GM12878 (cell line): Measurements from ENCODE around the gene TROAP. TPM values are rescaled to one million over a fixed set of nuclear protein-coding genes. Genes with fewer than 3 reads are reported as not detected.

ENCODE experiments used
- ATAC-seq: fragments of 200-7000 bp; cut with Tn5 transposase; 3 replicates; pipeline ENCODE4 v1.9.1; 2020; ENCODE audit warnings: mild to moderate bottlenecking, moderate library complexity
- BruUV-seq: library from RNA; stranded (reverse); fragments of 400-500 nt; replicated peaks from 2 replicates; lab custom pipeline; 2021; lab: Mats Ljungman, UMichigan
- CTCF ChIA-PET: fragments of 300-600 bp; sonication (Branson Sonifier 250); formaldehyde crosslinking; extraction: SDS; loops from one replicate; lab custom pipeline; 2021; ENCODE audit warnings: inconsistent platforms; lab: Yijun Ruan, JAX
- POLR2A ChIA-PET: fragments of 350-600 bp; formaldehyde crosslinking; extraction: SDS; loops from one replicate; lab custom pipeline; 2021; ENCODE audit warnings: inconsistent platforms; lab: Charles Lee
- RAD21 ChIA-PET: fragments of 300-600 bp; sonication (Branson Sonifier 250); formaldehyde crosslinking; loops from one replicate; lab custom pipeline; 2023; ENCODE audit warnings: antibody characterized with exemption; ENCODE audit not compliant: unreplicated experiment; lab: Charles Lee
- SMC1A ChIA-PET: fragments of 300-600 bp; sonication (Branson Sonifier 250); formaldehyde crosslinking; loops from one replicate; lab custom pipeline; 2023; ENCODE audit not compliant: unreplicated experiment, uncharacterized antibody; lab: Charles Lee
- DNase-seq: peaks from one replicate; pipeline ENCODE4 v3.0.0-alpha.2; 2011; ENCODE audit warnings: low read depth, low spot score
- FAIRE-seq: peaks from 3 replicates; lab custom pipeline; 2011; peaks lifted over from hg19 to GRCh38; lab: Jason Lieb, UNC
- H2AFZ ChIP-seq: 2 replicates; pipeline ENCODE4 v1.6.0; 2011; ENCODE audit warnings: low read depth, low read length, control low read depth; ENCODE audit not compliant: control insufficient read depth
- H3K27ac ChIP-seq: 2 replicates; pipeline ENCODE4 v1.5.1; 2011; ENCODE audit warnings: control low read depth; ENCODE audit not compliant: control insufficient read depth, insufficient read depth
- H3K27me3 ChIP-seq, 2 experiments: replicated peaks in 1 of 2; 2 replicates each; pipeline versions ENCODE4 v1.6.0 to v1.6.1; 2011; ENCODE audit warnings: low read length in 1 of 2; ENCODE audit not compliant: control insufficient read depth in 2 of 2, insufficient read depth in 2 of 2
- H3K36me3 ChIP-seq, 2 experiments: 2 replicates each; pipeline ENCODE4 v1.5.1; 2011; ENCODE audit warnings: low read length in 1 of 2; ENCODE audit not compliant: control insufficient read depth in 2 of 2, insufficient read depth in 2 of 2
- H3K4me1 ChIP-seq: 2 replicates; pipeline ENCODE4 v1.6.1; 2011; ENCODE audit warnings: mild to moderate bottlenecking, low read length, moderate library complexity, mixed read lengths; ENCODE audit not compliant: control insufficient read depth, insufficient read depth
- H3K4me2 ChIP-seq: 2 replicates; pipeline ENCODE4 v1.6.0; 2011; ENCODE audit warnings: control low read depth; ENCODE audit not compliant: control insufficient read depth, insufficient read depth
- H3K4me3 ChIP-seq: fragments of 200-600 bp; sonication (generic); 2 replicates; pipeline ENCODE4 v1.5.1; 2016
- H3K79me2 ChIP-seq: 2 replicates; pipeline ENCODE4 v1.6.0; 2011; ENCODE audit warnings: low read length; ENCODE audit not compliant: control insufficient read depth, insufficient read depth
- H3K9ac ChIP-seq: 2 replicates; pipeline ENCODE4 v1.8.0; 2011; ENCODE audit warnings: low read length, control low read depth, mixed read lengths; ENCODE audit not compliant: control insufficient read depth, insufficient read depth
- H3K9me3 ChIP-seq: replicated peaks from 3 replicates; pipeline ENCODE4 v1.5.1; 2011; ENCODE audit warnings: mild to moderate bottlenecking, low read length; ENCODE audit not compliant: control insufficient read depth, insufficient read depth
- H4K20me1 ChIP-seq: 2 replicates; pipeline ENCODE4 v1.6.0; 2011; ENCODE audit not compliant: control insufficient read depth, insufficient read depth
- ATF7 ChIP-seq: fragments of 450-650 bp; IDR thresholded peaks from 2 replicates; pipeline ENCODE4 v1.6.1; 2016; ENCODE audit warnings: low read depth, mild to moderate bottlenecking
- ETV6 ChIP-seq, 2 experiments: fragments of 450-650 bp in 1 of 2; IDR thresholded peaks in 1 of 2; conservative IDR thresholded peaks in 1 of 2; 2 replicates each; pipeline ENCODE4 v1.6.1; 2014; ENCODE audit warnings: antibody characterized with exemption in 1 of 2, borderline replicate concordance in 1 of 2, low read depth in 1 of 2, mild to moderate bottlenecking in 1 of 2, moderate library complexity in 1 of 2
- HDAC2 ChIP-seq: fragments of 200-600 bp; sonication (generic); IDR thresholded peaks from 2 replicates; pipeline ENCODE4 v1.6.1; 2017
- JUND ChIP-seq: IDR thresholded peaks from 2 replicates; pipeline ENCODE4 v1.6.1; 2012; ENCODE audit warnings: low read depth, mild to moderate bottlenecking, low read length, improper control_type of control experiment, moderate library complexity
- MEF2B ChIP-seq: fragments of 450-650 bp; IDR thresholded peaks from 2 replicates; pipeline ENCODE4 v1.6.1; 2018; ENCODE audit warnings: mild to moderate bottlenecking, moderate library complexity; ENCODE audit not compliant: partially characterized antibody, poor library complexity, severe bottlenecking
- MTA2 ChIP-seq: fragments of 450-650 bp; IDR thresholded peaks from 2 replicates; pipeline ENCODE4 v1.6.1; 2016; ENCODE audit warnings: low read depth, mild to moderate bottlenecking, moderate library complexity
- NFIC ChIP-seq: IDR thresholded peaks from 2 replicates; pipeline ENCODE4 v1.6.1; 2012; ENCODE audit warnings: low read depth, mild to moderate bottlenecking, inconsistent platforms, low read length, moderate library complexity
- NFYB ChIP-seq: IDR thresholded peaks from 2 replicates; pipeline ENCODE4 v1.6.1; 2011; ENCODE audit warnings: low read depth, mild to moderate bottlenecking, low read length, improper control_type of control experiment, moderate library complexity; ENCODE audit not compliant: insufficient read depth
- POLR2AphosphoS5 ChIP-seq: IDR thresholded peaks from 2 replicates; pipeline ENCODE4 v1.6.1; 2011; ENCODE audit warnings: mild to moderate bottlenecking, low read length, inconsistent platforms
- YY1 ChIP-seq: IDR thresholded peaks from 2 replicates; pipeline ENCODE4 v1.6.1; 2011; ENCODE audit warnings: low read depth, mild to moderate bottlenecking, low read length
- ZNF217 ChIP-seq: fragments of 450-650 bp; IDR thresholded peaks from 2 replicates; pipeline ENCODE4 v1.6.1; 2017; ENCODE audit warnings: antibody characterized with exemption, mild to moderate bottlenecking
- WGBS: methylation state at CpG from one replicate; pipeline ENCODE4 v1.1.6; 2016; ENCODE audit warnings: low lambda C conversion rate; ENCODE audit not compliant: insufficient replicate concordance, insufficient coverage; ENCODE audit errors: missing lambda C conversion rate; 5-methylcytosine and 5-hydroxymethylcytosine counted together
- in situ Hi-C: fragments of 300-500 bp; cut with MboI; formaldehyde crosslinking; loops from 9 replicates; pipeline ENCODE4 v1.14.3; 2018; ENCODE audit warnings: mixed read lengths
- intact Hi-C: fragments of 100-400 bp; cut with micrococcal nuclease; formaldehyde crosslinking; loops from one replicate; pipeline ENCODE4 v1.14.2; 2022; ENCODE audit not compliant: unreplicated experiment
- polyA plus RNA-seq, 11 experiments: library from polyadenylated mRNA; depleted of rRNA in 4 of 11; unstranded in 6 of 11; stranded (reverse) in 5 of 11; fragments of >200 nt; fragmentation: Nextera tagmentation in 4 of 11; fragmentation: Illumina TruSeq in 1 of 11; extraction: Ambion mirVana in 4 of 11; extraction: Trizol in 1 of 11; gene quantifications; 1 replicate in 1 of 11; 2 replicates in 10 of 11; pipeline versions ENCODE4 v1.2.1 to v1.2.3, GENCODE V29; 2011 to 2016; ENCODE audit warnings: inconsistent platforms in 2 of 11, missing spikeins in 2 of 11, low read depth in 1 of 11
- total RNA-seq, 4 experiments: library from RNA; depleted of rRNA in 3 of 4; stranded (reverse); fragments of >200 nt in 3 of 4; fragmentation: Illumina TruSeq in 1 of 4; extraction: Trizol in 1 of 4; gene quantifications; 2 replicates each; pipeline versions ENCODE4 v1.2.1 to v1.2.3, GENCODE V29; 2013 to 2021
- TF ChIP-seq, protein P1 (sequence below): IDR thresholded peaks from 2 replicates; pipeline ENCODE4 v1.6.1; 2012; ENCODE audit warnings: low read length, inconsistent platforms
- TF ChIP-seq, protein P2 (sequence below), 3 experiments: IDR thresholded peaks in 2 of 3; conservative IDR thresholded peaks in 1 of 3; 2 replicates each; pipeline ENCODE4 v1.5.1; 2011; ENCODE audit warnings: low read depth in 3 of 3, low read length in 3 of 3, mild to moderate bottlenecking in 3 of 3, control low read depth in 2 of 3, moderate library complexity in 2 of 3, inconsistent platforms in 1 of 3, mixed read lengths in 1 of 3; ENCODE audit not compliant: control insufficient read depth in 2 of 3, insufficient read depth in 1 of 3; ENCODE audit errors: extremely low read depth in 1 of 3
- TF ChIP-seq, protein P3 (sequence below): IDR thresholded peaks from 2 replicates; pipeline ENCODE4 v1.6.1; 2012; ENCODE audit warnings: mild to moderate bottlenecking, low read depth, low read length
- TF ChIP-seq, protein P4 (sequence below): fragments of 450-650 bp; IDR thresholded peaks from 2 replicates; pipeline ENCODE4 v1.6.1; 2016; ENCODE audit warnings: mild to moderate bottlenecking

TROAP gene
- total and polyA plus RNA-seq, 10 of the 15 experiments (the other 5 are each of a cell fraction or from before 2014, with no cell fraction given), result 26.8 to 93.7 (median 52.6) TPM

DNA sequence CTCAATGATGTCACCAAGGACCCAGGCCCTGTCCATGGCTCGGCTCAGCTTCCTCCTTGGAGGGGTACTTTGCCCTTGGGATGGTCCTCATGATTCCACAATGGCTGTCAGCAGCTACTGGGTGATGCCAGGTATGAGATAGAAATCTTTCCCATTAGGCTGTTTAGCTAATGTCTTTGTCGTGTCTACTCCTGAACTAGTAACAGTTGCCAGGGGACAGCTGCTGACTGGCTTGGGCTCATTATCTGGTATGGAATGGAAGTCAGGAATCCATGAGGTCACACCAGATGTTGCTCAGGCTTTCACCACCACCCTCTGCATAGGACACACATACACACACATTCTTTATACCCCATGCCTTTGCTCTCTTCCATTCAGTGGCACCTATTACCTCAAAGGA lies 18.9 kb upstream of the TROAP start:
- Histone ChIP-seq H3K79me2 (no peaks in the 10 kb centered on the region), H3K9me3 (no peaks in the 10 kb centered on the region), H3K4me1 (no peaks in the 10 kb centered on the region), H3K27ac (no peak overlapping the region), H3K4me3 (no peak overlapping the region), H3K27me3 (no peaks in the 10 kb centered on the region), H2AFZ (no peak overlapping the region), H3K9ac (no peak overlapping the region), H3K4me2 (no peak overlapping the region), H4K20me1 (no peaks in the 10 kb centered on the region), H3K36me3 (no peaks in the 10 kb centered on the region)
- FAIRE-seq, result no peak
- ChIA-PET SMC1A (interaction anchor here (0.8 to 1.4 kb wide), 2 partner anchors 18 to 55 kb away, joined by 3 read pairs; no protein-coding TSS in a partner anchor), POLR2A (interaction anchor here (0.6 kb wide), 1 partner anchor 13 kb away, joined by 4 read pairs; no protein-coding TSS in a partner anchor), RAD21 (no interaction called here), CTCF (interaction anchor here (1.2 to 3.3 kb wide), 7 partner anchors 10 to 54 kb away, joined by 3 to 12 read pairs (median 9); partner anchors contain the start of gene PRPH)
- BruUV-seq, result no TSS peak
- intact Hi-C loops, result no loop called here
- no peak for DNase-seq
- WGBS, result 31% methylated on average over 2 of the region's 2 CpGs
- no peak for ATAC-seq
- in situ Hi-C loops, result no loop called here
- TF ChIP-seq POLR2AphosphoS5, result no peak
- TF ChIP-seq, protein P1, sequence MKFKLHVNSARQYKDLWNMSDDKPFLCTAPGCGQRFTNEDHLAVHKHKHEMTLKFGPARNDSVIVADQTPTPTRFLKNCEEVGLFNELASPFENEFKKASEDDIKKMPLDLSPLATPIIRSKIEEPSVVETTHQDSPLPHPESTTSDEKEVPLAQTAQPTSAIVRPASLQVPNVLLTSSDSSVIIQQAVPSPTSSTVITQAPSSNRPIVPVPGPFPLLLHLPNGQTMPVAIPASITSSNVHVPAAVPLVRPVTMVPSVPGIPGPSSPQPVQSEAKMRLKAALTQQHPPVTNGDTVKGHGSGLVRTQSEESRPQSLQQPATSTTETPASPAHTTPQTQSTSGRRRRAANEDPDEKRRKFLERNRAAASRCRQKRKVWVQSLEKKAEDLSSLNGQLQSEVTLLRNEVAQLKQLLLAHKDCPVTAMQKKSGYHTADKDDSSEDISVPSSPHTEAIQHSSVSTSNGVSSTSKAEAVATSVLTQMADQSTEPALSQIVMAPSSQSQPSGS, result no peak
- TF ChIP-seq ATF7, result no peak
- TF ChIP-seq YY1, result no peak
- TF ChIP-seq JUND, result no peak
- TF ChIP-seq, protein P2, sequence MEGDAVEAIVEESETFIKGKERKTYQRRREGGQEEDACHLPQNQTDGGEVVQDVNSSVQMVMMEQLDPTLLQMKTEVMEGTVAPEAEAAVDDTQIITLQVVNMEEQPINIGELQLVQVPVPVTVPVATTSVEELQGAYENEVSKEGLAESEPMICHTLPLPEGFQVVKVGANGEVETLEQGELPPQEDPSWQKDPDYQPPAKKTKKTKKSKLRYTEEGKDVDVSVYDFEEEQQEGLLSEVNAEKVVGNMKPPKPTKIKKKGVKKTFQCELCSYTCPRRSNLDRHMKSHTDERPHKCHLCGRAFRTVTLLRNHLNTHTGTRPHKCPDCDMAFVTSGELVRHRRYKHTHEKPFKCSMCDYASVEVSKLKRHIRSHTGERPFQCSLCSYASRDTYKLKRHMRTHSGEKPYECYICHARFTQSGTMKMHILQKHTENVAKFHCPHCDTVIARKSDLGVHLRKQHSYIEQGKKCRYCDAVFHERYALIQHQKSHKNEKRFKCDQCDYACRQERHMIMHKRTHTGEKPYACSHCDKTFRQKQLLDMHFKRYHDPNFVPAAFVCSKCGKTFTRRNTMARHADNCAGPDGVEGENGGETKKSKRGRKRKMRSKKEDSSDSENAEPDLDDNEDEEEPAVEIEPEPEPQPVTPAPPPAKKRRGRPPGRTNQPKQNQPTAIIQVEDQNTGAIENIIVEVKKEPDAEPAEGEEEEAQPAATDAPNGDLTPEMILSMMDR (IDR thresholded peaks at IDR 0.05 in 2 of 3, conservative IDR thresholded peaks at IDR 0.05 in 1 of 3; ENCODE audit: control insufficient read depth in 2 of 3, extremely low read depth in 1 of 3, insufficient read depth in 1 of 3, low read depth in 3 of 3, low read length in 3 of 3), result no peak
- TF ChIP-seq HDAC2, result no peak
- TF ChIP-seq, protein P3, sequence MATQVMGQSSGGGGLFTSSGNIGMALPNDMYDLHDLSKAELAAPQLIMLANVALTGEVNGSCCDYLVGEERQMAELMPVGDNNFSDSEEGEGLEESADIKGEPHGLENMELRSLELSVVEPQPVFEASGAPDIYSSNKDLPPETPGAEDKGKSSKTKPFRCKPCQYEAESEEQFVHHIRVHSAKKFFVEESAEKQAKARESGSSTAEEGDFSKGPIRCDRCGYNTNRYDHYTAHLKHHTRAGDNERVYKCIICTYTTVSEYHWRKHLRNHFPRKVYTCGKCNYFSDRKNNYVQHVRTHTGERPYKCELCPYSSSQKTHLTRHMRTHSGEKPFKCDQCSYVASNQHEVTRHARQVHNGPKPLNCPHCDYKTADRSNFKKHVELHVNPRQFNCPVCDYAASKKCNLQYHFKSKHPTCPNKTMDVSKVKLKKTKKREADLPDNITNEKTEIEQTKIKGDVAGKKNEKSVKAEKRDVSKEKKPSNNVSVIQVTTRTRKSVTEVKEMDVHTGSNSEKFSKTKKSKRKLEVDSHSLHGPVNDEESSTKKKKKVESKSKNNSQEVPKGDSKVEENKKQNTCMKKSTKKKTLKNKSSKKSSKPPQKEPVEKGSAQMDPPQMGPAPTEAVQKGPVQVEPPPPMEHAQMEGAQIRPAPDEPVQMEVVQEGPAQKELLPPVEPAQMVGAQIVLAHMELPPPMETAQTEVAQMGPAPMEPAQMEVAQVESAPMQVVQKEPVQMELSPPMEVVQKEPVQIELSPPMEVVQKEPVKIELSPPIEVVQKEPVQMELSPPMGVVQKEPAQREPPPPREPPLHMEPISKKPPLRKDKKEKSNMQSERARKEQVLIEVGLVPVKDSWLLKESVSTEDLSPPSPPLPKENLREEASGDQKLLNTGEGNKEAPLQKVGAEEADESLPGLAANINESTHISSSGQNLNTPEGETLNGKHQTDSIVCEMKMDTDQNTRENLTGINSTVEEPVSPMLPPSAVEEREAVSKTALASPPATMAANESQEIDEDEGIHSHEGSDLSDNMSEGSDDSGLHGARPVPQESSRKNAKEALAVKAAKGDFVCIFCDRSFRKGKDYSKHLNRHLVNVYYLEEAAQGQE, result no peak
- no peak for TF ChIP-seq NFIC
- TF ChIP-seq MEF2B, result no peak
- no peak for TF ChIP-seq MTA2
- TF ChIP-seq ZNF217, result no peak
- TF ChIP-seq, protein P4, sequence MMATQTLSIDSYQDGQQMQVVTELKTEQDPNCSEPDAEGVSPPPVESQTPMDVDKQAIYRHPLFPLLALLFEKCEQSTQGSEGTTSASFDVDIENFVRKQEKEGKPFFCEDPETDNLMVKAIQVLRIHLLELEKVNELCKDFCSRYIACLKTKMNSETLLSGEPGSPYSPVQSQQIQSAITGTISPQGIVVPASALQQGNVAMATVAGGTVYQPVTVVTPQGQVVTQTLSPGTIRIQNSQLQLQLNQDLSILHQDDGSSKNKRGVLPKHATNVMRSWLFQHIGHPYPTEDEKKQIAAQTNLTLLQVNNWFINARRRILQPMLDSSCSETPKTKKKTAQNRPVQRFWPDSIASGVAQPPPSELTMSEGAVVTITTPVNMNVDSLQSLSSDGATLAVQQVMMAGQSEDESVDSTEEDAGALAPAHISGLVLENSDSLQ, result no peak
- TF ChIP-seq ETV6 (conservative IDR thresholded peaks at IDR 0.05 in 1 of 2, IDR thresholded peaks at IDR 0.05 in 1 of 2; ENCODE audit: borderline replicate concordance in 1 of 2, low read depth in 1 of 2), result no peak
- TF ChIP-seq NFYB, result no peak
